ENCODE data around the gene PLCL1.

The PLCL1 gene

GRCh38 chr2:197954328-197954727, 149.9 kb downstream of the PLCL1 start:
- DNase-seq (ENCODE audit: low read depth) = no peak

DNA sequence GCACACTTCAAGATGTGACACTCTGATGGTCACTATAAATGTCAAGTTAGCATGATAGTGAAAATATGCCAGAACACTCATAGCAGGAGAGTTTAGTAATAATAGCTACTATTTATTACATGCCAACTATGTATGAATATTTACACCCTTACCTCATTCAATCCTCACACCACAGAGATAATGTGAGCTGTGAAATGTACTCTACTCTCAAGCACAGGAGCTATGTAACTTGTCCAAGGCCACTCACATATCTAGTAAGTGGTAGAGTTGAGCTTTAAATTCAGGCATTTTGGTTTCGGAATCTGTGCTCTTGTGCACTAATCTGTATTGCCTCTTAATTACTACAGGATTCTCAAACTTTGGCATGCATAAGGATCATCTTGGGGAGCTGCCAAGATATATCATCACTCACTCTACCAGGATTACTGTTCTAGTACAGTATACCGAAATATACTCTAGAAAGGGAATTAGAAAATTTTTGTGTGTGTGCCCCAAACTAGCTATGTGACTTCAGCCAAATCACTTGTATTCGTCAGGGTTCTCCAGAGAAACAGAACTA, 154.3 kb downstream of the PLCL1 start:
- DNase-seq (ENCODE audit: low read depth) = no peak

- no peak for DNase-seq (ENCODE audit: low read depth)
These were observed 155.0 kb downstream of the PLCL1 start for GRCh38 chr2:197959383-197959782.

DNA sequence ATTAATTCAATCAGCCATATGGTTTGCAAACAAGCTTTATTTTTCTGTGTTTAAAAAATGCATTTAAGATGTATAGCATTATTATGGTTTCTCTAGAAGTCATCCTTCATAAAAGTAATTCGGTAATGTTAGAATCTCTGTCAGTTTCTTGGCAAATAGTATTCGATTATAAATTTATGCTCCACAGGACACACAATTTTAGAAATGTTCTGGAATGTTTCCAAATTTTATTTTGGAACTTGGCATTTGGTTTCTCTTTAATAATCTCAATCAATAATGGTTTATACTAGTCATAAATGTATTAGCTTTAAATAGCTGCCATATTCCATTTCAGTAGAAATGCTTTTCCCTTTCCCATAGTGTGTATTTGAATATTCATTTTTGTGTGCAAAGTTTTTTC, 156.4 kb downstream of the PLCL1 start:
- no peak for DNase-seq (ENCODE audit: low read depth)

DNA sequence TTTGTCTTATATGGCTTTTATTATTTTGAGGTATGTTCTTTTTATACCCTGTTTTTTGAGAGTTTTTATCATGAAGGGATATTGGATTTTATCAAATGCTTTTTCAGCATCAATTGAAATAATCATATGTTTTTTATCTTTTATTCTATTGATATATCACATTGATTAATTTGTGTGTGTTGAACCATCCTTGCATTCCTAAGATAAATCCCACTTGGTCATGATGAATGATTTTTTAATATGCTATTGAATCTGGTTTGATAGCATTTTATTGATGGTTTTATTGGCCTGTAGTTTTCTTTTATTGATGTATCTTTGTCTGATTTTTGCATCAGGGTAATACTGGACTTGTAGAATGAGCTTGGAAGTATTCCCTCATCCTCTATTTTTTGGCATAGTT, 160.3 kb downstream of the PLCL1 start:
- no peak for DNase-seq (ENCODE audit: low read depth)

- no peak for DNase-seq (ENCODE audit: low read depth)
These were observed 161.4 kb downstream of the PLCL1 start for GRCh38 chr2:197965756-197966155.

GRCh38 chr2:197969391-197969893, 165.0 kb downstream of the PLCL1 start:
- DNase-seq (ENCODE audit: low read depth) = no peak

DNA sequence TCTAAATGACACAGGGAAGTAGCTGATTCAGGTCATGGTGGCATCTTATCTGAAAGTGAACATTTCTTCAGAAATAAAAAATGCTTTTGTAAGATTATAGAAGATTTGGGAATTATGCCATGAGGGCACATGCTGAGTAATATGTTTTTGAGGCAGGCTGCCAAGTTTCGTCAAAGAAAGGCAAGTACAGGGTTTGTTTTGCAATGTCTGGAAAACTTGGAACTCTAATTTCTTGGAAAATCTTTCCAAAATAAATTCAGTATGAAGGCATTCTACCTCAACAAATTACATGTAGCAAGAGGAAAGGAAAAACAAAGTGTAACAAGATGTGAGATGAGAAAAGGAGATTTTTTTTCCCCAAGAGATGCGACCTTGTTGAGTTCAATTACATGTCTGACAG, 167.7 kb downstream of the PLCL1 start:
- DNase-seq (ENCODE audit: low read depth) = no peak

DNA sequence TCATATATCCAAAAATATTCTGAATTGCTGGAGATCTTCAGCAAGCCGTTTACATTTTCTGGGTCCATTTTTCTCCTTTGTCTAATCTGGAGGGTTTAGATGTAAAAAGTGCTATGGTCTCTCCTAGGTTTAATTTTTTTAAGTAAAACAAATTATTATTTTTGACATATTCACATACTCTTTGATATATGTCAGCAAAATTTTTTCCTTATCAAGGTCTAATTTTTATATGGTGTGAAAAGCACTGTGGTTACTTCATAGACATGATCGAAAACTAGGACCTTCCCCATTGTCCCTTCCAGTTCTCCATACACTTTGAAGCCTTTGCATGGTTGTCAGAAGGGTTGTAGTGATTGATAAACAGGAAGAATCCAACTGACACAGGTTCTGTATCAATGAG, 168.2 kb downstream of the PLCL1 start:
- DNase-seq (ENCODE audit: low read depth) = no peak

GRCh38 chr2:197973772-197974171, 169.4 kb downstream of the PLCL1 start:
- DNase-seq (ENCODE audit: low read depth) = no peak

GRCh38 chr2:197975931-197976519, 171.6 kb downstream of the PLCL1 start:
- DNase-seq (ENCODE audit: low read depth) = no peak

DNA sequence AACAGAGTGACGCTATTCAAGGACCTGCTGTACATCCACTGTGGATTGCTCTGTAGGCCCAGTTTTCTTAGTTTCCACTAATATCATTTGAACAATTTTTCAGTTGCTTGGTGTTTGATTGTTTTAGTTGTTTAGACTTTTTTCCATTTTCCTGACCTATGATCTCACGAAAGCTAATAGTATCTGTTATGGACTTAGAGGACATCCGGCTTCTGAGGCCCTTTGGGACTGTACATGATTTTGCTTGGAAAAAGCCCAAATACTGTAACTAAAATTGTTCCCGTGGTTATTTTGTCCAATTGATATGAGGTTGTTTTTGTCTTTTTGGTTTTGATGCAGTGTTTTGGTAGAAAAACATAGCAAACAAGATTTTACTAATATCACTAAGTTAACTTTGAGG, 174.6 kb downstream of the PLCL1 start:
- DNase-seq (ENCODE audit: low read depth) = no peak

- DNase-seq (ENCODE audit: low read depth) = no peak
These were observed 178.2 kb downstream of the PLCL1 start for GRCh38 chr2:197982565-197982964.

DNA sequence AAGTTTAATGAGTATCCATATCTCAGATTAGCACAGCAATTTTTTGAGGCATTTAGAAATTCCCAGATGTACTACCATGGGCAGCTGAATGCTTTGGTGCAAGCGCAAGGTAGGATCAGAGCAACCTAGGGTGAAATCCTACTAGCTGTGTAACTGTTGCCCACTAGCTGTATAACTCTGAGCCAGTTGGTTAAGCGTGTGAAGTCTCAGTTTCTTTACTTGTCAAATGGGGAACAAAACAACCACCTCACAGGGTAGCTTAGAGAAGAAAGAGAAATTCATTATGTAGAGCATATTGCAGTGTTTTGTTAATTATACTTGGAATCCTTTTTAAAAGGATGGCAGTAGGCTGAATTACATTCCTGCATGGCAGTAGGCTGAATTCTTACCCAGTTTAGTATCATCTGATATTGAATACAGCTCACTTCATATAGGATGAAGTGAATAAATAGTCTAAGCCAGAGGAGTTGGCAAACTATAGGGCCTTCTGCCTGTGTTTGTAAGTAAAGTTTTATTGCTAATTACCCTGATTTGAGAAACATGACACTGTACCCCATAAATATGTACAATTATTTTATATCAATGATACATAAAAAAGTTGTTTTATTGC, 180.7 kb downstream of the PLCL1 start:
- DNase-seq (ENCODE audit: low read depth) = no peak

GRCh38 chr2:197986977-197987376, 182.6 kb downstream of the PLCL1 start:
- DNase-seq (ENCODE audit: low read depth) = no peak

- no peak for DNase-seq (ENCODE audit: low read depth)
These were observed 186.0 kb downstream of the PLCL1 start for GRCh38 chr2:197990356-197990755.

DNA sequence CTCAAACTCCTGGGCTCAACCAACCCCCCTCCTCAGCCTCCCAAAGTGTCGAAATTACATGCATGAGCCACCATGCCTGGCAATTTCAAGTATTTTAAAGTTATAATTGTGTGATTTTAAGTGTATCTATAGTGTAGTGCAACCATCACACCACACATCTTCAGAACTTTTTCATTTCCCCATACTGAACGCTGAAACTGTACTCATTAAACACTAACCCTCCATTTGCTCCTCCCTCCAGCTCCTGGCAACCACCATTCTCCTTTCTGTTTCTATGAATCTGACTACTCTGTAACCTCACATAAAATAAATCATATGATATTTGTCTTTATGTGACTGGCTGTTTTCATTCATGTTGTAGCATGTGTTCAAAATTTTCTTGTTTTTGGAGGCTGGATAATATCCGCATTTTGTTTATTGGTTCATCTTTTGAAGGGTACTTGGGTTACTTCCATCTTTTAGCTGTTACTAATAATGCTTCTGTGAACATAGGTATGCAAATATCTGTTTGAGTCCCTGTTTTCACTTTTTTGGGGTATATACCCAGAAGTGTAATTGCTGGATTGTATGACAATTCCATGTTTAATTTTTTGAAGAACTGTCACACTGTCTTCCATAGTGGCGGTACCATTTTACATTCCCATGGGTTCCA, 188.2 kb downstream of the PLCL1 start:
- DNase-seq (ENCODE audit: low read depth) = no peak

DNA sequence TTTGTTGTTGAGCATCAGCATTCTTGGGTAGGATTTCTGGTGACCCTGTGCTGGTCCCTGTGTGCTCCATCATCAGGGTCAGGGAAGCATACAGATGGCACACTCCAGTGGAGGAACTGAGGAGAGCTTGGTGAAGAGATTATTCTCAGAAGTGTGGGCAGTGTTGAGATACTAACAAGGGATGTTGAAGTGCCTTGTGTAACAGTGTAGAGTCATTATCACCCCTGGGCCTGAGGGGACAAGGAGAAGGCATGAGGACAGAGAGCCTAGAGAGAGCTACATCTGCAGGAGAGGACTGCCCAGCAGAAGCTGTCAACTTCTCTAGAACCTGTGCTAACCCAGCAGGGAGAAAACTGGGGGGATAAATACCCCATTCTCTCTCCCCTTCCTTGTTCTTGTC, 189.0 kb downstream of the PLCL1 start:
- DNase-seq (ENCODE audit: low read depth) = no peak

DNA sequence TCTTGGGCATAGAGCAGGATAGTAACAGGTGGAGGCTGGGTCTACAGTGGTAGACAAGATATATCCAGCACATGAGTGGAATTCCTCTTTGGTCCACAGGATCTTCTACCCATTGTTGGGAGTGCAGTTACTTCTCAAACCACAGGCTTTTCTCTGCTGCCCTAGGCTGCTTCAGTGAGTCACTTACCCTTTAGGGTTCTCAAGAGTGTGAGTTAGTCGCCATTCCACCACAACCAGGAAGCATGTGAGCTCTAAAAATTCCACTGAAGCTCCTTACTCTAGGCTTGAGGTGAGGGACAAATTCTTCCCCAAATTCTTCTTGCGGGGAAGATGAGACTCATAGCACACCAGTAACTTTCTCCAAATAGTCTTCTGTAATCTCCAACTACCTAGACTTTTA, 189.4 kb downstream of the PLCL1 start:
- DNase-seq (ENCODE audit: low read depth) = no peak

- DNase-seq (ENCODE audit: low read depth) = no peak
These were observed 190.4 kb downstream of the PLCL1 start for GRCh38 chr2:197994751-197995150.

DNA sequence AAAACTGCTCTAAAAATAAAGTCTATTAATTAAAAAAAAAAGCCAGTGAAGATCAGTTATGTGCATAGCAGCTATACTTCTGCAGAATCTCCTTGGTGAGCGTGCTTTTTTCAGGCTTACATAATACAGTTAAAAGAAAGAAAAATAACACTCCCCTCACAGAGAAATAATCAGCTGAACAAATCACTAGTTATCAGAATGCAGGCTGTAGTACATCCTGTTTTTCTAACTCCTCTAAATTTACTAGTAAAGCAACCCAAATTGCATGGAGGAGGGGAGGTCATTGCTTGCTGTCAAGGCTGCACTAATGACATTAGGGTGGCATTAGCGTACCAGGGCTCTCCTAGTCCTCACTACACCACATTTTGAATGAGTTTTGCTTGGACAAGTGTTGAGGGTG, 192.2 kb downstream of the PLCL1 start:
- DNase-seq (ENCODE audit: low read depth) = no peak

GRCh38 chr2:197997083-197997541, 192.7 kb downstream of the PLCL1 start:
- DNase-seq (ENCODE audit: low read depth) = no peak

DNA sequence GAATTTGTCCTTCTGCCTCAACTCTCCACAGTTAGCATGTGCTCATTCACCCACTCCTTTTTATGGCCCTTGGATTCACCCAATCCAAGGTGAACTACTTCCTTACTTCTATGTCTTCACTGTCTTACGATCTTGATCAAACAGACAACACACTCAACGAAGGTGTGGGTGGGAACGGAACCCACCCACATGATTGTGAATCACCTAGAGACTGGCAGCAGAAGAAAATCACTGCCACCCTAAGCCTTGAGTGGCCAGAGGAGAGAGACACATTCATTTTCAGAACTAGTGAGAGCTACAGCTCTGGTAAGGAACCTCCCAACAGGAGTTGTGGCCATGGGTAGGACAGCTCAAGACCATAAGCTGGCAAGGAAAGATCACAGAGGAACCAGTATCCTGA, 194.3 kb downstream of the PLCL1 start:
- DNase-seq (ENCODE audit: low read depth) = no peak
